Prostate gland (tissue), 2 donors: ENCODE results near the gene TMEM169.

Experiments used
- CTCF ChIP-seq, 4 experiments: fragments of 200-600 bp in 2 of 4; fragments of 450-650 bp in 2 of 4; sonication (generic) in 2 of 4; IDR thresholded peaks; 1 replicate in 3 of 4; 2 replicates in 1 of 4; pipeline ENCODE4 v1.5.1; 2016 to 2019; ENCODE audit warnings: antibody characterized with exemption in 4 of 4, mild to moderate bottlenecking in 2 of 4, moderate library complexity in 2 of 4
- POLR2A ChIP-seq: fragments of 450-650 bp; IDR thresholded peaks from one replicate; pipeline ENCODE4 v1.6.1; 2016; ENCODE audit warnings: antibody characterized with exemption, mild to moderate bottlenecking

- TF ChIP-seq CTCF (IDR thresholded peaks at IDR 0.05), result no peak
- no peak for TF ChIP-seq POLR2A
Measured at GRCh38 chr2:216118474-216118873, 36.8 kb downstream of the TMEM169 start.
